Measurements from ENCODE around the gene OR10T2.
"Not testable (repeated sequence)": the region's sequence is repeated elsewhere in the genome, so short reads cannot be mapped to it uniquely, and the experiment has no call there.

The OR10T2 gene, protein sequence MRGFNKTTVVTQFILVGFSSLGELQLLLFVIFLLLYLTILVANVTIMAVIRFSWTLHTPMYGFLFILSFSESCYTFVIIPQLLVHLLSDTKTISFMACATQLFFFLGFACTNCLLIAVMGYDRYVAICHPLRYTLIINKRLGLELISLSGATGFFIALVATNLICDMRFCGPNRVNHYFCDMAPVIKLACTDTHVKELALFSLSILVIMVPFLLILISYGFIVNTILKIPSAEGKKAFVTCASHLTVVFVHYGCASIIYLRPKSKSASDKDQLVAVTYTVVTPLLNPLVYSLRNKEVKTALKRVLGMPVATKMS

GRCh38 chr1:158398818-158399514 lies at the start of gene OR10T2:
Gene OR10T2 (minus strand): TSS chr1:158399466. CDS start chr1:158399466, 0 bp downstream.
- DNase-seq (ENCODE audit: low spot score), result no peak

- no peak for DNase-seq (ENCODE audit: low spot score)
Measured at GRCh38 chr1:158445376-158445775, 46.1 kb upstream of the OR10T2 start.

GRCh38 chr1:158434741-158435140 lies 35.5 kb upstream of the OR10T2 start:
- no peak for DNase-seq (ENCODE audit: low spot score)

DNA sequence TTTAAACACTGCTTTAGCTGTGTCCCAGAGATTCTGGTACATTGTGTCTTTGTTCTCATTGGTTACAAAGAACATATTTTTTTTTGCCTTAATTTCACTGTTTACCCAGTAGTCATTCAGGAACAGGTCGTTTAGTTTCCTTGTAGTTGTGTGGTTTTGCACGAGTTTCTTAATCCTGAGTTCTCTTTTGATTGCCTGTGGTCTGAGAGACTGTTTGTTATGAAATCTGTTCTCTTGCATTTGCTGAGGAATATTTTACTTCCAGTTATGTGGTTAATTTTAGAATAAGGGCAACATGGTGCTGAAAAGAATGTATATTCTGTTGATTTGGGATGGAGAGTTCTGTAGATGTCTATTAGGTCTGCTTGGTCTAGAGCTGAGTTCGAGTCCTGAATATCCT lies 30.9 kb upstream of the OR10T2 start:
- DNase-seq (ENCODE audit: low spot score), result not testable (repeated sequence)

DNA sequence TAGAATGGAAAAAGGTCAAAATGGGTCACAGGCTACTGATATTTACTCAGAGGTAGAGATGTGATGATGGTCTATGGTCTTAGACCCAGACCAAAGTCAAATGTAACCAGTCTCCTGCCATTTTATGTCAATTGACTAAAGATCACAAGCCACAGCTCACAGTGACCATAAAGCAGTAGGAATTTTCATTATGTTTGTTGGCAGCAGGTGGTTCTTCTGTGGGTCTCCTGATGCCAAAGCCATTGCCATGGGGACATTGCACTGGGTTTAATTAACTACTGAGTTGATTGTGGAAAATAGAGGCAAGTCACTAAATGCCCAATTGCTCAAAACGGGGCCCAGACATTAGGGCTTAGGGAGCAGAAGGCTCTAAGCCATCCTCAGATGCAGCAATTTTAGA lies 26.9 kb upstream of the OR10T2 start, which contains the start of gene OR10K2:
TSS of gene OR10K2 (minus strand) at position 101 of the 400 bp plus-strand sequence. CDS start 5,371 bp downstream, outside the sequence.
- no peak for DNase-seq (ENCODE audit: low spot score)

DNA sequence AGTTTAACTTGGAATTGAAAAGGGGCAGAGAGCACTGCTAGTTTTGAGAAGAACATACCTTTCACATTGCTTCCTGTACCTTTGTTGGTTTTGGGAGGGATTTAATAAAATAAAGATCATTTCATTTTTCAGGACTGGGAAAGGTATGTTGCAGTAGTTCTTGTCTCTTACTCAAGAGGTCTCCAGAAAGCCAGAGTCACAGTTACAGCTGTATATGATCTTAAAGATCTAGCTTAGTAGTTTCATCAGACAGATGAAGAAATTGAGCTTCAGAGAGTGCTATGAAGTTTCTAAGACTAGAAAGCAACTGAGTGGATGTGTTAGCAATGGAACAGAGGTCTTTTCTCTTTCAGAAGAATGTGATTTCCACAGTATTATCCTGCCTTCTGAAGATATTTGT lies 25.8 kb upstream of the OR10T2 start:
- DNase-seq (ENCODE audit: low spot score), result no peak

- no peak for DNase-seq (ENCODE audit: low spot score)
Measured at GRCh38 chr1:158422212-158422611, 22.9 kb upstream of the OR10T2 start.

GRCh38 chr1:158417586-158417985 lies 18.3 kb upstream of the OR10T2 start:
- no peak for DNase-seq (ENCODE audit: low spot score)

GRCh38 chr1:158414651-158415345 lies 15.5 kb upstream of the OR10T2 start:
- DNase-seq (ENCODE audit: low spot score), result no peak

- no peak for DNase-seq (ENCODE audit: low spot score)
Measured at GRCh38 chr1:158407092-158407491, 7.8 kb upstream of the OR10T2 start.

DNA sequence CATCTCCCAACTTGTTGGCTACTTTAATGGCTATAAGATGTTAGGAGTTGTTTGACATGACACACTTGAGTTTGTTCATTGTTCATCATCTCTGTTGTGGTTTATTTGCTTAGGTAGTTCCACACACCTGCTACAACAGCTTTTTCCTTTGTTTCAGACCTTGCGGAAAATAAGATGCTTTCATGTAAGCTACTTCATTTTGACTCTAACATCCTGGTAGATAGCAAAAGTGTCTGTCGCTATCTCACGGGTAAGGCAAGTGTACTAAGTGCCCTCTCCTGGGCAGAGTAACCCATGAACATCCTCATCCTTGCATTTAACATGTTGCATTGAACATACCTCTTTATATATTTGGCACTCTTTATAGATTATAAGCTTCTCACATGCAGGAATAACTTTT lies 1.6 kb upstream of the OR10T2 start:
- DNase-seq (ENCODE audit: low spot score), result no peak

DNA sequence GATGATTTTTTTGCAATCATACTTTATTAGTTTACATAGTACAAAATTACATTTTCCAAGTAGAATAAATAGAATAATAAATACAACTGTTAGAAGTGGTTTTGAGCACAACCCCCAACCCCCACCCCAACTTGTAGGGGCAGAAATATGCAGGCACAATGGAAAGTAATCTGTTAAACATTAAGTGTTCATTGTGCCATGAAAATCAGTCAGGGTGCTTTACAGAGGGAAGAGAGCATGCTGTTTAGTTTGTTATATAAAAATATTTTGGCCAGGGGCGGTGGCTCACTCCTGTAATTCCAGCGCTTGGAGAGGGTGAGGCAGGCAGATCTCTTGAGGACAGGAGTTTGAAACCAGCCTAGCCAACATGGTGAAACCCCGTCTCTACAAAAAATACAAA lies 2.6 kb downstream of the OR10T2 start:
- no peak for DNase-seq (ENCODE audit: low spot score)

GRCh38 chr1:158393476-158393875 lies 5.8 kb downstream of the OR10T2 start:
- no peak for DNase-seq (ENCODE audit: low spot score)

DNA sequence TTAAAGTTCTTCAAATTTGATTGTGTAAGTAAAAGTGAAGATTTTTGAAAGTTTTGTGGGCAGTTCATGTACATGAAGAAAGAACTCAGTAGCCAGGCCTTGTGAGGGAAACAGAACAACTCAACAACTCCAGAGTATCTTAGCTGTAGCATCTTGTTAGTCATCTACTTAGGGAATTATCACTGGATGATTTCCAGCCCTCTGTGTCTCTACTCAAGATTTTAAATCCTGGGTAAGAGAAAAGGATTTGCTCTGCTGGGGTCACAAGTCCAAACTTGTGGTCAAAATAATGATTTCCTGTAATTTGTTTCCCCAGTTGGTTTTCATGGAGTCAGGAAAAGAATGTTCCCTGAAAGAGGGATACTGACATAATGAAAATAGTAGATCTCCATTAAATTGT lies 8.2 kb downstream of the OR10T2 start:
- no peak for DNase-seq (ENCODE audit: low spot score)

DNA sequence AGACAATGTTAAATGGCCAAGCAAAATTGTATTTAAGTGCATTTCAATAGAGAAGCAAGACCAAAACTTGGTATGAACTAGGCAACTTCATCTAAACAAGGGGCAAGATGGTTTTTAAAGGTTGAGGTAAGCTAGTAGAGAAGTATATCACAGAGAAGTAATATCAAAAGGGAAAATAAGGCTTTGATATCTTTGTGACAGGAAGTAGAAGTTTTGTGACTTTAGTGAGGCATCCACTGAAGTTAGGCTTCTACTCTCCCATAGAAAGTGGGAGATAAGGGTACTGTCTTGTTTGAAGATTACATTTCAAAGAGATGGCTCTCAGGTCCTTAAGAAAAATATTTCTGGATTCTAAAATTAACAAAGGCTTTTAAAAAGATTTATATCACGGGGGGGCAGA lies 8.9 kb downstream of the OR10T2 start:
- DNase-seq (ENCODE audit: low spot score), result no peak

- no peak for DNase-seq (ENCODE audit: low spot score)
Measured at GRCh38 chr1:158374860-158375259, 24.4 kb downstream of the OR10T2 start.

DNA sequence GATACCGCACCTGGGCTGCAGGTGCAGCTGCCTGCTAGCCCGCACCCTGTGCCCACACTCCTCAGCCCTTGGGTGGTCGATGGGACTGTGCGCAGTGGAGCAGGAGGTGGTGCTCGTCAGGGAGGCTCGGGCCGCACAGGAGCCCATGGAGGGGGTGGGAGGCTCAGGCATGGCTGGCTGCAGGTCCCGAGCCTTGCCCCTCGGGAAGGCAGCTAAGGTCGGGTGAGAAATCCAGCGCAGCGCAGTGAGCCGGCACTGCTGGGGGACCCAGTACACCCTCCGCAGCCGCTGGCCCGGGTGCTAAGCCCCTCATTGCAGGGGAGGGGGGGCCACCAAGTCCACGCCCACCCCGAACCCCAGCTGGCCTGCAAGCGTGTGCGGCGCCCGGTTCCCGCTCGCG lies 25.2 kb downstream of the OR10T2 start:
- not testable (repeated sequence) for DNase-seq (ENCODE audit: low spot score)

DNA sequence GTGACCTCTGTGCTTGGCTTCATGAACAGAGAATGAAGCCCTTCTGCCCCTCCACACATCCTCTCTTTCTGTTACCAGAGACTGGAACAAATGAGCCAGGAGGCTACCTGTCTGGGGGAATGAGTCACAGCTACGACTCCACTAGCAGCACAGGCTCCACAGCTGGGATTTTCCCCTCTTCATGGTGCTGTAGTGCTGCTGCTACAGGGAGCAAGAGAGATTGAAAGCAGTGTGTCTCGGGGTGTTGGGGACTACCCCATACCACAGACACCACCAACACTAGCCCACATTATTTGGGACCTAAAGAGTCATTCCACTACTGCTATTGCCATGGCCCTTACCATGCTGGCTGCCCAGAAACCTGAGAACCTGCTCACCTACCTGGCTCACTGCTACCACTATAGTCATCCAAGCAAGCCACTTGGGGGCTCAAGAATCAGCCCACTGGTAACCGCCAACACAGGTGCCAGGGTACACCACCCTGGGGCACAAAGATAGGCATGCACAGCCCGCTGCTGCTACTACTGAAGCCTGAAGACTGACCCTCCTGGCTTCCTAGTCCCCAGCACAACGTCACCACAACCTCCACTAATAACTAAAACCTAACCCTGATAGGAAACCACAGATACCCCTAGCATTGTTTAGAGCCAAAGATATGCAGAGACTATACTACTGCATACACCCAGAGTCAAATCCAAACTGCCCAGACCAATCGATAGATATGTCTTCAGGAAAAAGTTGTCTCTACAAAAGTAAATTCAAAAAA lies 27.9 kb downstream of the OR10T2 start:
- no peak for DNase-seq (ENCODE audit: low spot score)

DNA sequence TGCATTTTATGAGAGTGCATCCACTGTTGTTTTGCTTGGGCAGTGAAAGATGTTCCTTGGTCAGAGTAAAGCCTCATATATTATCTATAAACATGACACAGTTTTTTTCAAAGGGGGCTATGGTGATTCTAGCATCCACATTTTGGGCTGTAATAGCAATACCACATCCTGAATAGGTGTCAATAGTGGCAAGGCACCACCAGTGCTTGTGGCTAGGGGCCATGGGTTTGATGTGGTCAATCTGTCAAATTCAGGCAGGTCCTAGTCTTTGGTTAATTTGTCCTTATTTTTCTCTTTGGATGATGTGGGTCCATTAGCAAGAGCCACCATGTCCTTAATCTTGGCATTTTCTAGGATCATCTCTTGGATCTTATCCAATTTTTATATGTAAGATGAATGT lies 32.5 kb downstream of the OR10T2 start:
- no peak for DNase-seq (ENCODE audit: low spot score)

- no peak for DNase-seq (ENCODE audit: low spot score)
Measured at GRCh38 chr1:158362941-158363340, 36.3 kb downstream of the OR10T2 start.

DNA sequence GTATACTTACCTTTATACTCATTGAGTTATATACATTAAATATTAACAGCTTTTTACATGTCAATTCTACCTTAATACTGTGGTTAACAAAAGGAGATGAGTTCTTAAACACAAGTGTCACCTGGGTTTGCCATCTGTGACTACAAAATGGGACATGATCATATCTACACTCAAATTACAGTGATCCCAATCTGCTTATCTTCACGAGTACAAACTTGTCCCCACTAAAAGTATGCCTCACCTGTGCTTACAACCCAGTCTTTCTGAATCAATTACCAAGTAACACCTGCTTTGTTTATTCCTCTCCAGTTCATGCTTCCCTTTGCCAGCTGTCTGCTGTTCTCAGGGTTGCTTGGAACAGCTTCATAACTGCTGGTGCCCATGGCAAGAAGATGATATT lies 36.8 kb downstream of the OR10T2 start:
- no peak for DNase-seq (ENCODE audit: low spot score)

DNA sequence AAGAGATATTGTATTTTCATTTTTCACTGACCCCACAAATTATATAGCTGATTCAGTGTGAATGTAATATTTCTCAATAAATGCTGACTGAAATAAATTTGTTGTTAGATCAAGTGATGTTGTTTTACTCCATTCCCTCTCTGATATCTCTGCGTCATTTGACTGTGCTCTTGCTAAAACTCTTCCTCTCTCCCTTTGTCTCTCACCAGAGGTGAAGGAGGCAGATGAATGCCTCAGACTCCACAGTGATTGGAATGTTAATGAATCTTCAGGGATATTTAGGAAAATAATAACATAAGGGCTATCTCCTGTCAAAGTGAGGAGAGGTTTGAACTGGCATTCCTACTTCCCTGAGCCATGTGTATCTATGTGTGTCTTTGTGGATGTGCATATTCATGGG lies 41.8 kb downstream of the OR10T2 start:
- no peak for DNase-seq (ENCODE audit: low spot score)

All from cerebellar cortex (tissue), 1 donor.